K562 (cell line): ENCODE data around the gene NOLC1. TPM values are rescaled to one million over a fixed set of nuclear protein-coding genes. Genes with fewer than 3 reads are reported as not detected.

Experiments used
- CHD1 ChIP-seq: fragments of 200-600 bp; sonication (generic); IDR thresholded peaks from one replicate; pipeline ENCODE4 v1.6.1; 2012; ENCODE audit warnings: mild to moderate bottlenecking, moderate library complexity, low read length, inconsistent platforms
- FOXP1 ChIP-seq: sonication (generic); formaldehyde crosslinking; IDR thresholded peaks from 2 replicates; pipeline ENCODE4 v1.8.0; 2022; ENCODE audit warnings: mild to moderate bottlenecking, missing genetic modification reagents
- HDAC2 ChIP-seq: fragments of 450-650 bp; IDR thresholded peaks from 2 replicates; pipeline ENCODE4 v1.6.1; 2016; ENCODE audit warnings: mild to moderate bottlenecking
- NFRKB ChIP-seq: fragments of 450-650 bp; IDR thresholded peaks from 2 replicates; pipeline ENCODE4 v1.6.1; 2016; ENCODE audit warnings: low read depth
- NONO ChIP-seq, 2 experiments: fragments of 200-400 bp in 1 of 2; fragments of 450-650 bp in 1 of 2; formaldehyde crosslinking in 1 of 2; IDR thresholded peaks; 2 replicates each; pipeline ENCODE4 v1.6.1; 2017; ENCODE audit warnings: low read depth in 2 of 2, mild to moderate bottlenecking in 2 of 2, moderate library complexity in 2 of 2, low read length in 1 of 2
- POLR2AphosphoS2 ChIP-seq: IDR thresholded peaks from 2 replicates; pipeline ENCODE4 v1.6.1; 2012; ENCODE audit warnings: low read length, improper control_type of control experiment
- PTTG1 ChIP-seq: fragments of 450-650 bp; IDR thresholded peaks from 2 replicates; pipeline ENCODE4 v1.6.1; 2016; ENCODE audit warnings: low read depth, mild to moderate bottlenecking, missing genetic modification characterization, missing compliant biosample characterization
- RBBP5 ChIP-seq: fragments of 200-600 bp; sonication (generic); IDR thresholded peaks from 2 replicates; pipeline ENCODE4 v1.6.1; 2012; ENCODE audit warnings: borderline replicate concordance, mild to moderate bottlenecking, low read length, control low read depth, inconsistent platforms; ENCODE audit not compliant: insufficient read depth, poor library complexity, severe bottlenecking
- RBM39 ChIP-seq: fragments of 200-400 bp; formaldehyde crosslinking; optimal IDR thresholded peaks from 2 replicates; pipeline ENCODE3; 2018; ENCODE audit warnings: low read depth, low read length
- RHOXF2B ChIP-seq: fragments of 250-450 bp; sonication (Bioruptor Pico); conservative IDR thresholded peaks from 2 replicates; pipeline ENCODE4 v1.5.1; 2021
- ZNF121 ChIP-seq: sonication (generic); formaldehyde crosslinking; conservative IDR thresholded peaks from 2 replicates; pipeline ENCODE4 v1.8.0; 2022; ENCODE audit warnings: missing genetic modification reagents
- ZNF146 ChIP-seq: IDR thresholded peaks from one replicate; pipeline ENCODE4 v1.6.1; 2018; ENCODE audit warnings: missing compliant biosample characterization; ENCODE audit not compliant: unreplicated experiment
- polyA plus RNA-seq, 8 experiments: library from polyadenylated mRNA; depleted of rRNA in 4 of 8; stranded (reverse) in 5 of 8; unstranded in 3 of 8; fragments of >200 nt; fragmentation: Nextera tagmentation in 2 of 8; fragmentation: Illumina TruSeq in 1 of 8; extraction: Ambion mirVana in 2 of 8; extraction: Trizol in 1 of 8; gene quantifications; 2 replicates each; pipeline versions ENCODE4 v1.2.1 to v1.2.3, GENCODE V29; 2011 to 2014; ENCODE audit warnings: inconsistent platforms in 1 of 8, missing spikeins in 1 of 8
- total RNA-seq, 7 experiments: library from RNA; depleted of rRNA in 6 of 7; stranded (reverse); fragments of >200 nt in 6 of 7; fragmentation: Illumina TruSeq in 2 of 7; extraction: Trizol in 2 of 7; gene quantifications; 2 replicates each; pipeline versions ENCODE4 v1.2.1 to v1.2.3, GENCODE V29; 2011 to 2021; ENCODE audit warnings: low replicate concordance in 1 of 7
- TF ChIP-seq, protein P1 (sequence below): fragments of 450-650 bp; IDR thresholded peaks from 2 replicates; pipeline ENCODE4 v1.7.1; 2018; ENCODE audit warnings: mild to moderate bottlenecking, low read depth; ENCODE audit not compliant: partially characterized antibody
- TF ChIP-seq, protein P2 (sequence below), 2 experiments: IDR thresholded peaks in 1 of 2; conservative IDR thresholded peaks in 1 of 2; 2 replicates each; pipeline ENCODE4 v1.6.1; 2016; ENCODE audit warnings: low read depth in 2 of 2, mild to moderate bottlenecking in 1 of 2, missing compliant biosample characterization in 1 of 2, missing genetic modification characterization in 1 of 2, moderate library complexity in 1 of 2
- TF ChIP-seq, protein P3 (sequence below): fragments of 450-650 bp; formaldehyde crosslinking; IDR thresholded peaks from 2 replicates; pipeline ENCODE4 v1.4.0; 2020; ENCODE audit warnings: mild to moderate bottlenecking, moderate library complexity
- TF ChIP-seq, protein P4 (sequence below): sonication (generic); formaldehyde crosslinking; IDR thresholded peaks from 2 replicates; pipeline ENCODE4 v1.8.1; 2023; ENCODE audit warnings: mild to moderate bottlenecking, missing genetic modification reagents
- TF ChIP-seq, protein P5 (sequence below): fragments of 250-450 bp; sonication (Bioruptor Pico); IDR thresholded peaks from 2 replicates; pipeline ENCODE4 v1.9.0; 2021; ENCODE audit warnings: mild to moderate bottlenecking, inconsistent platforms

The NOLC1 gene
- total and polyA plus RNA-seq, 9 of the 15 experiments (the other 6 are each of a cell fraction or from before 2014, with no cell fraction given) = 102 to 310 (median 165) TPM

DNA sequence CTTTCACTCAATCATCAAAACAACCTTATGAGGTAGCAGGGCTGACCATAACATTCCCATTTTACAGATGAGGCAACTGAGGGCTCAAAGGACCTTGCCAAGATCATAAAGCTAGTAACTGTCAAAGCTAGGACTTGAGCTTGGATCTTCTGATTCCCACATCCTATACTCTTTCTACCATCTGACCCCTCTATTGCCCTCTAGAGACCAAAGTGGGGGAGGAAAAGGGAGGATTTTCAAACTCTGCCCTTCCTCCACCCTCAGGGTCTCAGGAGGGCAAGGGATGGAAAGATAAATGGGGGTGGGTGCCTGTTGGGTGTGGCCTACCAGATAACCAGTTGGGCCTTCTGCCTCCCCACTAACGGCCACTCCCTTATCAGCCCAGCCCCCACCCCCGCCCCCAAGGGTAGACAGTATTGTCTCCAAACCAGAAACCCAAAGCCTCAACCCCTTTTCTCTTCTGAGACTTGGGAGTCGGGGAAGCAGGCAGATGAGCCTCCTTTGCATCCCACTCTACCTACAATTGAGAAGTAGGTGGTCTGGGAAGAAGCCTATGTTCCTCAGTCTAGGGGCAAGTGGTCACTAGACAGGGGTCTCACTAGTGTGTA is 39.9 kb upstream of the NOLC1 start (continued):
- no peak for TF ChIP-seq RBBP5
- TF ChIP-seq RHOXF2B = no peak
- TF ChIP-seq, protein P1, sequence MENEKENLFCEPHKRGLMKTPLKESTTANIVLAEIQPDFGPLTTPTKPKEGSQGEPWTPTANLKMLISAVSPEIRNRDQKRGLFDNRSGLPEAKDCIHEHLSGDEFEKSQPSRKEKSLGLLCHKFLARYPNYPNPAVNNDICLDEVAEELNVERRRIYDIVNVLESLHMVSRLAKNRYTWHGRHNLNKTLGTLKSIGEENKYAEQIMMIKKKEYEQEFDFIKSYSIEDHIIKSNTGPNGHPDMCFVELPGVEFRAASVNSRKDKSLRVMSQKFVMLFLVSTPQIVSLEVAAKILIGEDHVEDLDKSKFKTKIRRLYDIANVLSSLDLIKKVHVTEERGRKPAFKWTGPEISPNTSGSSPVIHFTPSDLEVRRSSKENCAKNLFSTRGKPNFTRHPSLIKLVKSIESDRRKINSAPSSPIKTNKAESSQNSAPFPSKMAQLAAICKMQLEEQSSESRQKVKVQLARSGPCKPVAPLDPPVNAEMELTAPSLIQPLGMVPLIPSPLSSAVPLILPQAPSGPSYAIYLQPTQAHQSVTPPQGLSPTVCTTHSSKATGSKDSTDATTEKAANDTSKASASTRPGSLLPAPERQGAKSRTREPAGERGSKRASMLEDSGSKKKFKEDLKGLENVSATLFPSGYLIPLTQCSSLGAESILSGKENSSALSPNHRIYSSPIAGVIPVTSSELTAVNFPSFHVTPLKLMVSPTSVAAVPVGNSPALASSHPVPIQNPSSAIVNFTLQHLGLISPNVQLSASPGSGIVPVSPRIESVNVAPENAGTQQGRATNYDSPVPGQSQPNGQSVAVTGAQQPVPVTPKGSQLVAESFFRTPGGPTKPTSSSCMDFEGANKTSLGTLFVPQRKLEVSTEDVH = no peak
- TF ChIP-seq, protein P2, sequence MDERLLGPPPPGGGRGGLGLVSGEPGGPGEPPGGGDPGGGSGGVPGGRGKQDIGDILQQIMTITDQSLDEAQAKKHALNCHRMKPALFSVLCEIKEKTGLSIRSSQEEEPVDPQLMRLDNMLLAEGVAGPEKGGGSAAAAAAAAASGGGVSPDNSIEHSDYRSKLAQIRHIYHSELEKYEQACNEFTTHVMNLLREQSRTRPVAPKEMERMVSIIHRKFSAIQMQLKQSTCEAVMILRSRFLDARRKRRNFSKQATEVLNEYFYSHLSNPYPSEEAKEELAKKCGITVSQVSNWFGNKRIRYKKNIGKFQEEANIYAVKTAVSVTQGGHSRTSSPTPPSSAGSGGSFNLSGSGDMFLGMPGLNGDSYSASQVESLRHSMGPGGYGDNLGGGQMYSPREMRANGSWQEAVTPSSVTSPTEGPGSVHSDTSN (CRISPR knock-in tag; IDR thresholded peaks at IDR 0.05; ENCODE audit: low read depth) = no peak
- TF ChIP-seq, protein P2 (tag; conservative IDR thresholded peaks at IDR 0.05; ENCODE audit: low read depth) = 0 out of 2 replicates have a peak, but pooled peaks have one; percentile 20
- TF ChIP-seq, protein P3, sequence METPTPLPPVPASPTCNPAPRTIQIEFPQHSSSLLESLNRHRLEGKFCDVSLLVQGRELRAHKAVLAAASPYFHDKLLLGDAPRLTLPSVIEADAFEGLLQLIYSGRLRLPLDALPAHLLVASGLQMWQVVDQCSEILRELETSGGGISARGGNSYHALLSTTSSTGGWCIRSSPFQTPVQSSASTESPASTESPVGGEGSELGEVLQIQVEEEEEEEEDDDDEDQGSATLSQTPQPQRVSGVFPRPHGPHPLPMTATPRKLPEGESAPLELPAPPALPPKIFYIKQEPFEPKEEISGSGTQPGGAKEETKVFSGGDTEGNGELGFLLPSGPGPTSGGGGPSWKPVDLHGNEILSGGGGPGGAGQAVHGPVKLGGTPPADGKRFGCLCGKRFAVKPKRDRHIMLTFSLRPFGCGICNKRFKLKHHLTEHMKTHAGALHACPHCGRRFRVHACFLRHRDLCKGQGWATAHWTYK (CRISPR knock-in tag) = no peak
- peak in 1 of 2 experiments; percentile 35; a peak in 1 of 4 replicates for TF ChIP-seq NONO (IDR thresholded peaks at IDR 0.05; ENCODE audit: low read depth in 2 of 2, low read length in 1 of 2)
- no peak for TF ChIP-seq PTTG1 (tag)
- TF ChIP-seq CHD1 = no peak
- no peak for TF ChIP-seq ZNF146
- TF ChIP-seq, protein P4, sequence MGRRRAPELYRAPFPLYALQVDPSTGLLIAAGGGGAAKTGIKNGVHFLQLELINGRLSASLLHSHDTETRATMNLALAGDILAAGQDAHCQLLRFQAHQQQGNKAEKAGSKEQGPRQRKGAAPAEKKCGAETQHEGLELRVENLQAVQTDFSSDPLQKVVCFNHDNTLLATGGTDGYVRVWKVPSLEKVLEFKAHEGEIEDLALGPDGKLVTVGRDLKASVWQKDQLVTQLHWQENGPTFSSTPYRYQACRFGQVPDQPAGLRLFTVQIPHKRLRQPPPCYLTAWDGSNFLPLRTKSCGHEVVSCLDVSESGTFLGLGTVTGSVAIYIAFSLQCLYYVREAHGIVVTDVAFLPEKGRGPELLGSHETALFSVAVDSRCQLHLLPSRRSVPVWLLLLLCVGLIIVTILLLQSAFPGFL = no peak
- TF ChIP-seq FOXP1 (CRISPR knock-in tag) = peak; percentile 33; the same call in 1 of the 2 replicates
- TF ChIP-seq NFRKB = no peak
- TF ChIP-seq HDAC2 = peak; percentile 96
- TF ChIP-seq RBM39 = no peak
- TF ChIP-seq, protein P5, sequence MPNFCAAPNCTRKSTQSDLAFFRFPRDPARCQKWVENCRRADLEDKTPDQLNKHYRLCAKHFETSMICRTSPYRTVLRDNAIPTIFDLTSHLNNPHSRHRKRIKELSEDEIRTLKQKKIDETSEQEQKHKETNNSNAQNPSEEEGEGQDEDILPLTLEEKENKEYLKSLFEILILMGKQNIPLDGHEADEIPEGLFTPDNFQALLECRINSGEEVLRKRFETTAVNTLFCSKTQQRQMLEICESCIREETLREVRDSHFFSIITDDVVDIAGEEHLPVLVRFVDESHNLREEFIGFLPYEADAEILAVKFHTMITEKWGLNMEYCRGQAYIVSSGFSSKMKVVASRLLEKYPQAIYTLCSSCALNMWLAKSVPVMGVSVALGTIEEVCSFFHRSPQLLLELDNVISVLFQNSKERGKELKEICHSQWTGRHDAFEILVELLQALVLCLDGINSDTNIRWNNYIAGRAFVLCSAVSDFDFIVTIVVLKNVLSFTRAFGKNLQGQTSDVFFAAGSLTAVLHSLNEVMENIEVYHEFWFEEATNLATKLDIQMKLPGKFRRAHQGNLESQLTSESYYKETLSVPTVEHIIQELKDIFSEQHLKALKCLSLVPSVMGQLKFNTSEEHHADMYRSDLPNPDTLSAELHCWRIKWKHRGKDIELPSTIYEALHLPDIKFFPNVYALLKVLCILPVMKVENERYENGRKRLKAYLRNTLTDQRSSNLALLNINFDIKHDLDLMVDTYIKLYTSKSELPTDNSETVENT (CRISPR knock-in tag) = no peak
- TF ChIP-seq ZNF121 (CRISPR knock-in tag) = no peak
- TF ChIP-seq POLR2AphosphoS2 = peak; percentile 71; the same call in 1 of the 2 replicates
